Retinal pigment epithelial cell (primary cell): ENCODE measurements around the gene DHDDS.

Experiments
- DNase-seq: peaks from one replicate; pipeline ENCODE4 v3.0.0-alpha.2; 2010; ENCODE audit warnings: low read depth
- H3K4me3 ChIP-seq: 2 replicates; pipeline ENCODE4 v1.5.1; 2011; ENCODE audit warnings: mild to moderate bottlenecking, low read length, control low read depth, moderate library complexity
- CTCF ChIP-seq: conservative IDR thresholded peaks from 2 replicates; pipeline ENCODE4 v1.5.1; 2011; ENCODE audit warnings: low read depth, low read length, control low read depth, inconsistent platforms

Gene DHDDS

GRCh38 chr1:26476958-26477357, 44.8 kb downstream of the DHDDS start:
- TF ChIP-seq CTCF, result no peak
- no peak for DNase-seq
- no peak overlapping the region for H3K4me3 ChIP-seq

- DNase-seq, result no peak
- no peak overlapping the region for H3K4me3 ChIP-seq
- no peak for TF ChIP-seq CTCF
Observed at GRCh38 chr1:26477446-26478152, 45.5 kb downstream of the DHDDS start.

- no peak overlapping the region for H3K4me3 ChIP-seq
- no peak for DNase-seq
- TF ChIP-seq CTCF, result no peak
Observed at GRCh38 chr1:26478159-26478558, 46.0 kb downstream of the DHDDS start.

- TF ChIP-seq CTCF, result no peak
- no peak overlapping the region for H3K4me3 ChIP-seq
- no peak for DNase-seq
Observed at GRCh38 chr1:26478988-26479387, 46.9 kb downstream of the DHDDS start.

- TF ChIP-seq CTCF, result no peak
- DNase-seq, result no peak
- no peak overlapping the region for H3K4me3 ChIP-seq
Observed at GRCh38 chr1:26482921-26483320, 50.8 kb downstream of the DHDDS start.

- DNase-seq, result no peak
- no peak for TF ChIP-seq CTCF
- H3K4me3 ChIP-seq, result no peak overlapping the region
Observed at GRCh38 chr1:26483980-26484379, 51.9 kb downstream of the DHDDS start.

GRCh38 chr1:26490155-26490554, 58.0 kb downstream of the DHDDS start:
- no peak overlapping the region for H3K4me3 ChIP-seq
- DNase-seq, result no peak
- no peak for TF ChIP-seq CTCF
